Endothelial cell of umbilical vein (primary cell): Measurements from ENCODE around the gene DLG1. TPM values are rescaled to one million over a fixed set of nuclear protein-coding genes. Genes with fewer than 3 reads are reported as not detected.

Experiments used
- BruUV-seq: library from RNA; stranded (reverse); fragments of 400-500 nt; replicated peaks from 2 replicates; lab custom pipeline; 2021; lab: Mats Ljungman, UMichigan
- CTCF ChIA-PET: fragments of 300-600, 350-600 bp; sonication (Branson Sonifier 250); formaldehyde crosslinking; loops from one replicate; lab custom pipeline; 2021; ENCODE audit warnings: antibody characterized with exemption, inconsistent platforms; lab: Charles Lee
- POLR2A ChIA-PET: fragments of 300-600, 350-600 bp; sonication (Branson Sonifier 250); formaldehyde crosslinking; loops from one replicate; lab custom pipeline; 2021; ENCODE audit warnings: antibody characterized with exemption, inconsistent platforms; lab: Charles Lee
- DNase-seq: peaks from one replicate; pipeline ENCODE4 v3.0.0-alpha.2; 2011; ENCODE audit warnings: low read depth, low spot score
- FAIRE-seq: peaks from 2 replicates; lab custom pipeline; 2011; peaks lifted over from hg19 to GRCh38; lab: Jason Lieb, UNC
- H2AFZ ChIP-seq: 2 replicates; pipeline ENCODE4 v1.6.0; 2012; ENCODE audit warnings: low read depth, low read length, control low read depth, inconsistent platforms
- H3K27ac ChIP-seq: 2 replicates; pipeline ENCODE4 v1.5.1; 2011; ENCODE audit warnings: low read depth, mild to moderate bottlenecking, control low read depth, low read length, moderate library complexity; ENCODE audit not compliant: insufficient read depth
- H3K27me3 ChIP-seq, 2 experiments: 2 replicates each; pipeline versions ENCODE4 v1.6.0 to v1.6.1; 2011; ENCODE audit warnings: low read length in 2 of 2, mixed read lengths in 1 of 2; ENCODE audit not compliant: control insufficient read depth in 2 of 2, insufficient read depth in 2 of 2
- H3K36me3 ChIP-seq, 2 experiments: 2 replicates in 1 of 2; 3 replicates in 1 of 2; pipeline ENCODE4 v1.5.1; 2011; ENCODE audit warnings: low read length in 2 of 2, mild to moderate bottlenecking in 1 of 2, moderate library complexity in 1 of 2; ENCODE audit not compliant: control insufficient read depth in 2 of 2, insufficient read depth in 2 of 2; ENCODE audit errors: extremely low read depth in 1 of 2
- H3K4me1 ChIP-seq: 3 replicates; pipeline ENCODE4 v1.5.1; 2011; ENCODE audit warnings: mild to moderate bottlenecking, low read length; ENCODE audit not compliant: control insufficient read depth, insufficient read depth; ENCODE audit errors: extremely low read depth
- H3K4me2 ChIP-seq: 2 replicates; pipeline ENCODE4 v1.6.1; 2011; ENCODE audit warnings: low read length, control low read depth, mixed read lengths; ENCODE audit not compliant: insufficient read depth
- H3K4me3 ChIP-seq, 3 experiments: fragments of 200-600 bp in 1 of 3; sonication (generic), shearing (Covaris generic) in 1 of 3; replicated peaks in 1 of 3; 2 replicates each; pipeline ENCODE4 v1.5.1; 2011 to 2016; ENCODE audit warnings: control low read depth in 3 of 3, low read length in 3 of 3, mild to moderate bottlenecking in 2 of 3, inconsistent platforms in 1 of 3, low read depth in 1 of 3, moderate library complexity in 1 of 3; ENCODE audit not compliant: insufficient read depth in 1 of 3
- H3K79me2 ChIP-seq: 2 replicates; pipeline ENCODE4 v1.6.0; 2012; ENCODE audit warnings: low read length, inconsistent platforms; ENCODE audit not compliant: control insufficient read depth, insufficient read depth
- H3K9ac ChIP-seq: replicated peaks from 2 replicates; pipeline ENCODE3; 2011; ENCODE audit warnings: low read length, control low read depth; ENCODE audit not compliant: insufficient read depth; ENCODE audit errors: extremely low read depth
- H3K9me1 ChIP-seq: replicated peaks from 3 replicates; pipeline ENCODE4 v1.6.0; 2011; ENCODE audit warnings: mild to moderate bottlenecking, low read length; ENCODE audit not compliant: control insufficient read depth, insufficient read depth; ENCODE audit errors: extremely low read depth
- H3K9me3 ChIP-seq: replicated peaks from 2 replicates; pipeline ENCODE4 v1.5.1; 2012; ENCODE audit warnings: low read length, inconsistent platforms; ENCODE audit not compliant: control insufficient read depth, insufficient read depth
- H4K20me1 ChIP-seq: replicated peaks from 2 replicates; pipeline ENCODE3; 2011; ENCODE audit warnings: mild to moderate bottlenecking, low read length; ENCODE audit not compliant: control insufficient read depth, insufficient read depth; ENCODE audit errors: extremely low read depth
- EZH2 ChIP-seq: IDR thresholded peaks from 2 replicates; pipeline ENCODE4 v1.6.1; 2012; ENCODE audit warnings: borderline replicate concordance, low read depth, mild to moderate bottlenecking, moderate library complexity, low read length, inconsistent platforms; ENCODE audit not compliant: severe bottlenecking
- FOS ChIP-seq: IDR thresholded peaks from 2 replicates; pipeline ENCODE4 v1.6.1; 2011; ENCODE audit warnings: mild to moderate bottlenecking, low read length, moderate library complexity, borderline replicate concordance; ENCODE audit not compliant: insufficient read depth
- GATA2 ChIP-seq: IDR thresholded peaks from 2 replicates; pipeline ENCODE4 v1.7.0; 2011; ENCODE audit warnings: low read depth, mild to moderate bottlenecking, moderate library complexity, mixed read lengths, low read length; ENCODE audit not compliant: insufficient read length, insufficient read depth
- JUN ChIP-seq: IDR thresholded peaks from 2 replicates; pipeline ENCODE4 v1.6.1; 2011; ENCODE audit warnings: borderline replicate concordance, low read depth; ENCODE audit not compliant: insufficient read length, insufficient read depth
- MYC ChIP-seq: IDR thresholded peaks from one replicate; pipeline ENCODE4 v1.6.1; 2011; ENCODE audit warnings: mild to moderate bottlenecking, low read depth, low read length
- POLR2A ChIP-seq: IDR thresholded peaks from 2 replicates; pipeline ENCODE4 v1.6.1; 2012; ENCODE audit warnings: low read depth, mild to moderate bottlenecking, control low read depth, low read length
- POLR2AphosphoS5 ChIP-seq: IDR thresholded peaks from 2 replicates; pipeline ENCODE4 v1.6.1; 2012; ENCODE audit warnings: low read depth, mild to moderate bottlenecking, control low read depth, low read length, moderate library complexity; ENCODE audit not compliant: insufficient read depth
- dilution Hi-C: fragments of 300-500 bp; cut with MboI; formaldehyde crosslinking; loops from one replicate; pipeline ENCODE4 v1.15.0; 2019; ENCODE audit warnings: low sequenced_read_pairs; ENCODE audit not compliant: extremely low pct_ligation_motif_present
- intact Hi-C: fragments of 100-400 bp; cut with micrococcal nuclease; formaldehyde crosslinking; loops from one replicate; pipeline ENCODE4 v1.10.0; 2022
- polyA plus RNA-seq, 4 experiments: library from polyadenylated mRNA; depleted of rRNA in 3 of 4; stranded (reverse) in 3 of 4; unstranded in 1 of 4; fragments of >200 nt; gene quantifications; 2 replicates each; pipeline versions ENCODE4 v1.2.1 to v1.2.3, GENCODE V29; 2011 to 2012; ENCODE audit warnings: missing spikeins in 1 of 4
- total RNA-seq: library from RNA; stranded (reverse); gene quantifications from 2 replicates; pipeline ENCODE4 v1.2.3, GENCODE V29; 2021
- TF ChIP-seq, protein P1 (sequence below), 2 donors: IDR thresholded peaks; 1 replicate in 1 of 2; 2 replicates in 1 of 2; pipeline ENCODE4 v1.5.1; 2011; ENCODE audit warnings: low read length in 2 of 2, mild to moderate bottlenecking in 2 of 2, moderate library complexity in 2 of 2, control low read depth in 1 of 2, inconsistent platforms in 1 of 2, low read depth in 1 of 2; ENCODE audit not compliant: insufficient read depth in 1 of 2; ENCODE audit errors: extremely low read depth in 1 of 2
- TF ChIP-seq, protein P2 (sequence below): IDR thresholded peaks from 2 replicates; pipeline ENCODE4 v1.6.1; 2011; ENCODE audit not compliant: insufficient read depth, insufficient read length

DLG1 gene
- total and polyA plus RNA-seq, 2 donors (not counting 3 experiments of a cell fraction or from before 2014, with no cell fraction given), result 26.5 to 80.1 TPM

- ChIA-PET CTCF (interaction anchor here (1.5 kb wide), 1 partner anchor 571 kb away, joined by 4 read pairs; no protein-coding TSS in a partner anchor), POLR2A (no interaction called here)
- H3K4me1 ChIP-seq, result no peaks in the 10 kb centered on the region
- H2AFZ ChIP-seq, result no peak overlapping the region
- no peaks in the 10 kb centered on the region for H3K27me3 ChIP-seq
- no peak overlapping the region for H3K9ac ChIP-seq
- BruUV-seq, result no TSS peak
- no peaks in the 10 kb centered on the region for H3K36me3 ChIP-seq
- dilution Hi-C loops, result no loop called here
- DNase-seq (no peak), FAIRE-seq (no peak)
- intact Hi-C loops, result no loop called here
- H3K4me2 ChIP-seq, result no peak overlapping the region
- no peaks in the 10 kb centered on the region for H3K9me3 ChIP-seq
- TF ChIP-seq, protein P1, sequence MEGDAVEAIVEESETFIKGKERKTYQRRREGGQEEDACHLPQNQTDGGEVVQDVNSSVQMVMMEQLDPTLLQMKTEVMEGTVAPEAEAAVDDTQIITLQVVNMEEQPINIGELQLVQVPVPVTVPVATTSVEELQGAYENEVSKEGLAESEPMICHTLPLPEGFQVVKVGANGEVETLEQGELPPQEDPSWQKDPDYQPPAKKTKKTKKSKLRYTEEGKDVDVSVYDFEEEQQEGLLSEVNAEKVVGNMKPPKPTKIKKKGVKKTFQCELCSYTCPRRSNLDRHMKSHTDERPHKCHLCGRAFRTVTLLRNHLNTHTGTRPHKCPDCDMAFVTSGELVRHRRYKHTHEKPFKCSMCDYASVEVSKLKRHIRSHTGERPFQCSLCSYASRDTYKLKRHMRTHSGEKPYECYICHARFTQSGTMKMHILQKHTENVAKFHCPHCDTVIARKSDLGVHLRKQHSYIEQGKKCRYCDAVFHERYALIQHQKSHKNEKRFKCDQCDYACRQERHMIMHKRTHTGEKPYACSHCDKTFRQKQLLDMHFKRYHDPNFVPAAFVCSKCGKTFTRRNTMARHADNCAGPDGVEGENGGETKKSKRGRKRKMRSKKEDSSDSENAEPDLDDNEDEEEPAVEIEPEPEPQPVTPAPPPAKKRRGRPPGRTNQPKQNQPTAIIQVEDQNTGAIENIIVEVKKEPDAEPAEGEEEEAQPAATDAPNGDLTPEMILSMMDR (IDR thresholded peaks at IDR 0.05; ENCODE audit: extremely low read depth in 1 of 2, insufficient read depth in 1 of 2, low read depth in 1 of 2, low read length in 2 of 2), result no peak
- TF ChIP-seq EZH2, result no peak
- no peaks in the 10 kb centered on the region for H3K79me2 ChIP-seq
- H4K20me1 ChIP-seq, result no peaks in the 10 kb centered on the region
- no peaks in the 10 kb centered on the region for H3K9me1 ChIP-seq
- H3K27ac ChIP-seq, result no peak overlapping the region
- no peak overlapping the region for H3K4me3 ChIP-seq
Measured at GRCh38 chr3:196997311-196997710, 301.1 kb downstream of the DLG1 start.

GRCh38 chr3:196996454-196997265 lies 301.8 kb downstream of the DLG1 start:
- Histone ChIP-seq H3K4me1 (no peaks in the 10 kb centered on the region), H3K27ac (no peak overlapping the region), H3K9ac (no peak overlapping the region), H3K9me1 (no peaks in the 10 kb centered on the region), H2AFZ (no peak overlapping the region), H3K9me3 (no peaks in the 10 kb centered on the region), H3K27me3 (no peaks in the 10 kb centered on the region), H3K4me2 (no peak overlapping the region), H4K20me1 (no peaks in the 10 kb centered on the region), H3K4me3 (no peak overlapping the region), H3K79me2 (no peaks in the 10 kb centered on the region), H3K36me3 (no peaks in the 10 kb centered on the region)
- TF ChIP-seq JUN (no peak), FOS (no peak), EZH2 (no peak), POLR2AphosphoS5 (no peak), POLR2A (no peak), GATA2 (no peak), MYC (no peak)
- TF ChIP-seq, protein P1 (IDR thresholded peaks at IDR 0.05; ENCODE audit: extremely low read depth in 1 of 2, insufficient read depth in 1 of 2, low read depth in 1 of 2, low read length in 2 of 2), result no peak
- TF ChIP-seq, protein P2, sequence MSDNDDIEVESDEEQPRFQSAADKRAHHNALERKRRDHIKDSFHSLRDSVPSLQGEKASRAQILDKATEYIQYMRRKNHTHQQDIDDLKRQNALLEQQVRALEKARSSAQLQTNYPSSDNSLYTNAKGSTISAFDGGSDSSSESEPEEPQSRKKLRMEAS, result no peak
- POLR2A ChIA-PET, result no interaction called here
- BruUV-seq, result no TSS peak
- dilution Hi-C loops, result no loop called here
- FAIRE-seq (no peak), DNase-seq (no peak)
- intact Hi-C loops, result no loop called here
- CTCF ChIA-PET, result interaction anchor here (1.5 kb wide), 1 partner anchor 572 kb away, joined by 4 read pairs; no protein-coding TSS in a partner anchor
